Lower leg skin (tissue), 3 donors: ENCODE measurements around the gene NMNAT2.

Source experiments
- CTCF ChIP-seq, 3 donors: fragments of 450-650 bp; IDR thresholded peaks; one replicate each; pipeline ENCODE4 v1.5.1; 2016; ENCODE audit warnings: antibody characterized with exemption in 3 of 3, mild to moderate bottlenecking in 3 of 3, moderate library complexity in 2 of 3
- POLR2A ChIP-seq, 2 donors: fragments of 450-650 bp; IDR thresholded peaks; one replicate each; pipeline ENCODE4 v1.6.1; 2016 to 2017; ENCODE audit warnings: antibody characterized with exemption in 2 of 2, mild to moderate bottlenecking in 1 of 2, moderate library complexity in 1 of 2

- no peak for TF ChIP-seq CTCF (IDR thresholded peaks at IDR 0.05)
- TF ChIP-seq POLR2A (IDR thresholded peaks at IDR 0.05), result no peak
Measured at GRCh38 chr1:183234660-183235476, 183.3 kb downstream of the NMNAT2 start.
